Activated T-helper 1 cell treated with anti-CD3 and anti-CD28 coated beads, Interleukin-2, amount 50 U/mL, for 16 hours (primary cell): ENCODE data around the gene ING2.

Source experiments
- DNase-seq, 2 donors: peaks; one replicate each; pipeline ENCODE4 v3.0.0-alpha.2; 2020; ENCODE audit warnings: low read depth in 1 of 2, low spot score in 1 of 2

Gene ING2

GRCh38 chr4:183499389-183499788 is 5.5 kb upstream of the ING2 start:
- no peak for DNase-seq

- DNase-seq = no peak
Measured at GRCh38 chr4:183499801-183500200, 5.1 kb upstream of the ING2 start.

DNA sequence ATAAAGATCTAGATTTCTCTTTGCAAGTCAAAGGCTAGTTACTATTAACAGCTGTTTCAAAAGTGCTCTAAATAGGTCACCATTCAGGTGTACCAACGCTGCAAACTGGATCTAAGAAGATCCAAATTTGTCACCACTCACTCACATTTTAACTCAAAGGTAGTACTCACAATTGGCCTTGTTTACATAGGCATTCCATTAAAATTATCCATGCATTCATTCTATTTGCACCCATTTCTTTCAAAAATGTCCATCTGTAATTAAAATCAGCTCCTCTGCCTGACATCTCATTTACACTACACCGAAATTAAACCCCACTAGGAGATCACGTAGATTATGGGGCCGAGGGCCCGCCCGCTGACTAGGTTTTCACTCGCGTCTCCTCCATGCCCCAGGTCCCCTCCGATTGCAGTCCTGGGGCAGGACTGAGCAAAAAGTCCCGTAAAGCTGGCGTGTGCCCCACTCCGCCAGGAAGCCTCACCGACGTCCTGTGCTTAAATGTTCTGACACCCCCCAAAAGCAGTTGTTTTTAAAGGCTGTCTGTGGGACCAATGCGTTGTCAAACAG is 1.3 kb upstream of the ING2 start:
- DNase-seq = peak in 1 of 2 donors; percentile 5

GRCh38 chr4:183504064-183504929 is 561 bp upstream of the ING2 start:
- peak; percentile 99 for DNase-seq

GRCh38 chr4:183505611-183506388 is 942 bp downstream of the ING2 start:
- peak; percentile 68 to 79 for DNase-seq

DNA sequence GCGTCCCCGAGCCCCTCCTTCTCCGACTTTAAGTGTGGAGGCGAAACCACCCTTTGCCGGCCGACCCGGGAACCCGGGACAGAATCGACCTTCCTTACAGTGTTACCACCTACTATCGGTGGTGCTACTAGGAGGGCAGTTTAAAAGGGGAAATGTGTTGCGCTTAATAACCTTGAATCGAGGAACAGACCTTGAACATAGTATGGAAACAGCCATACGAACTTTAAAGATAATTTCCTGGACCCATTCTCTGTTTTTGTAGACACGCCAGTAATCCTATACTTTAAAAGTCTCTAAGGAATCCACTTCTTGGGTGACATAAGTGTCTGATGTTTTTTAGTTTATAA is 1.5 kb downstream of the ING2 start:
- DNase-seq = no peak

DNA sequence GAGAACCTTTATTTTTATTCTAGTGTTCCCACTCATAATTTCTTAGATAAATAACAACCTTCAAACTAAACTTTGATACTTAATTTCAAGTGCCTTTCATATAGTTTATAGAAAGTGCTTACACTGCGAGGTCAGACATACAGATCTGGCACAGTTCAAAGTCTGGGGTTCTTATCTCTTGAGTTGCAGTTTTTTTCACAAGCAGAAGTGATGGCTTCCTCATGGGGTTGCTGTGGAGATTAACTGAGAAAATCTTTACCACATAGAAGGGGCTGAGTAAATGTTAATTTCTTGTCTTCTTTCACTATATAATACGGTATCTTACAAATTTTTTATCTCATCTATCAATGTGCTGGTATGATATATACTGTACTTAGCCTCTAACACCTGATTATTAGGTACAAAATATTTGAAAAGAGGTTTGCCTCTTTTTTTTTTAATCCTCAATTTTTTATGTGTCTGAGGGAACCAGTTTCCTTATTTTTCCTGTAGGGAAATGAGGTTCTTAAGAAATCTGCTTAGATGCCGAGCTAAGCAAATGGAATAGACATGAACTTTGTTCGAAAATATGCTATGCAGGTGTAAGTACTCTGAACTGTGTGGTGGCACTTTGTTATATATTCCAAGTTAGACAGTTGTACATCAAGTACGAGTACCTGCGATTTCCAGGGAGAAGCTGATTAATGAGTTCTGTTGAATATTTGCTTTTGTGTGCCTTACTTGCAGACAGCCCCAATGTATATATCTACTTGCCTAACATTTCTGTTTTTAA is 3.3 kb downstream of the ING2 start:
- no peak for DNase-seq

- DNase-seq = no peak
Measured at GRCh38 chr4:183508697-183509335, 4.0 kb downstream of the ING2 start.

DNA sequence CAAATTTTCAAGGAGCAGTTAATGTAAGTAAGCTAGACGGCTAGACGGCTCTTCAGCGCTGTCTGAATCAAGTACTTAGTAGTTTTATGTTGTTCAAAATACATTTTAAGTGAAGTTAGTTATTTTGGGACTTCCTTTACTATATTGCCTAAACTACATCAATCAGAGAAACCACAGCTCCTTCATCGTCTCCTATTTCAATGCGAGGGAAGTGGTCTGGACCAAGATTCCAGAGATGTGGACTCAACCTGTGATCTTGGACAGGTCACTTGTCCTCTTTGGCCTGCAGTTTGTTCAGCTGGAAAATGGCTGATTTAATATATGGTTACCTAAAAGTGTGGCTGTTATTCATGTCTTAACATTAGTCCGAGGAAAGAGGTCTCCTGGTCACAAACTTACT is 10.6 kb downstream of the ING2 start:
- DNase-seq = no peak

DNA sequence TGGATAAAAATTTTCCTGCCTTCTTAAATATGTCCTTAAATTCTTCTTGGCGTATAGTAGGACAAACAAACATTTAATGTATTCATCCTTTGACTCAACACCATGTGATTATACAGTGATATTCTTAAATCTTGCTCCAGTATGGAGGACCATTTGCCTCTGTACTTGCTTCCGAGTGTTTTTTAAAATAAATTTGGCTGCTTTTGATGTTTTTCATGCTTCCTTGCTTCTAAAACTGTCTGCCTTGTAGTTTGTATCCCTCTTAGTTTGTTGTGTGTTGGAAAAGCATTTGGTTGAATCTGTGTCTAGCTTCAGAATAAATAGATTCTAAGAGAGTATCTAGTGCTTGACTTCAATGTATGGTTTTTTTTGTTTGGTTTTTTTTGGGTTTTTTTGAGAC is 12.3 kb downstream of the ING2 start:
- DNase-seq = no peak

GRCh38 chr4:183517781-183518180 is 12.9 kb downstream of the ING2 start:
- DNase-seq = no peak

DNA sequence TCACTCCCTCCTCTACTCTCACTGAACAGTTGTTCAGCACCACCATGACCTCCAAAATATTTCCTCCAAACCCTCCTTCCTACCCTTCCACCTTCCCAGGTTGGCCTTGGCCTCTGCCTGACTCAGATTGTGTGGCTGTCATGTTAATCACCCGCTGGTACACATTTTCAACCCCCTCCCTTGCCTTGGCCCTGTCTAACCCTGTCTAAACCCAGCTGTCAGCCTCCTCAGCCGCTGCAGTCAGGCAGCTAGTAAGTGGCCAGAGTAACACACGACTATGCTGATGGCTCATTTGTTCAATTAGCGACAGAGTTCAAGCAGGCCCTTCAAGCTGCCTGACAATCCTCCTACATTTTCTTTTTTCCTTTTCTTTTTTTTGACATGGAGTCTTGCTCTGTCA is 18.0 kb downstream of the ING2 start:
- DNase-seq = no peak

DNA sequence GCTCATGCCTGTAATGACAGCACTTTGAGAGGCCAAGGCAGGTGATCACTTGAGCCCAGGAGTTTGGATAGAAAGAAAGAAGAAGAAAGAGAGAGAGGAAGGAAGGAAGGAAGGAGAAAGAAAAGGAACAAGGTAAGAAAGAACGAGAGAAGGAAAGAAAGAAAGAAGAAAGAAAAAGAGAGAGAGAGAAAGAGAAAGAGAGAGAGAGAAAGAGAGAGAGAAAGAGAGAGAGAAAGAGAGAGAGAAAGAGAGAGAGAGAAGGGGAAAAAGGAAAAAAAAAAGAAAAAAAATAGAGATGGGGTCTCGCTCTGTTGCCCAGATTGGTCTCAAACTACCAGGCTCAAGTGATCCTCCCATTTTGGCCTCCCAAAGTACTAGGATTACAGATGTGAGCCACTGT is 22.5 kb downstream of the ING2 start:
- DNase-seq = no peak

DNA sequence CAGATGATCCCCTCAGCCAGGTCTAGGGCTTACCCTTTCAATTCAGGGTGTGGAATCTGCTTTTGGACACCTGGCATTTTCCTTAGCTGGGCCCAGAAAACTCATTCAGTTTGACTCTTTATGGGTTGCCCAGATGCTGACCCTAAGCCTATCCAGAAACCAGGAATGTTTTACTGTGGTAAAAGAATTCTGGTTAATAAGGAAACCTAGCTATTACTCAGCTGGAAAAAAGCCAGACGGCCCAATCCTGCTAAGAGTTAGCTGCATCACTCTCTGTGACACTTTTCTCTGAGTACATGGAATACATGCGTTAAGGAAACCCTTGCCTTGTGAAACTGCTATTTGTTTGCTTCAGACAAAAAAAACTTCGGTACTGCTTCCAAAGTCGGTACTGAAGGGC is 28.0 kb downstream of the ING2 start:
- DNase-seq = no peak

DNA sequence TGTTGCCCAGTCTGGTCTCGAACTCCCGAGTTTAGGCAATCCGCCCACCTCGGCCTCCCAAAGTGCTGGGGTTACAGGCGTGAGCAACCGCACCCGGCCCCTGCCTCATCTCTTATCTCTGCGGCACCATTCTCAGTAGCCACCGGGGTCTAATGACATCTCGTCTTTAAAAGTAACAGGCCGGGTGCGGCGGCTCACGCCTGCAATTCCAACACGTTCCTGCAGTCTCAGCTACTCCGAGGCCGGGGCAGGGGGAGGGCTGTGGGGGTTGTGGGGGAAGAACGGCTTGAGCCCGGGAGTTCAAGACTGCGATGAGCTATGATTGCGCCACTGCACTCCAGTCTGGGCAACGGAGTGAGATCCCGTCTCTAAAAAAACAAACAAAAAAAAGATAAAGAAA is 28.8 kb downstream of the ING2 start:
- DNase-seq = no peak

DNA sequence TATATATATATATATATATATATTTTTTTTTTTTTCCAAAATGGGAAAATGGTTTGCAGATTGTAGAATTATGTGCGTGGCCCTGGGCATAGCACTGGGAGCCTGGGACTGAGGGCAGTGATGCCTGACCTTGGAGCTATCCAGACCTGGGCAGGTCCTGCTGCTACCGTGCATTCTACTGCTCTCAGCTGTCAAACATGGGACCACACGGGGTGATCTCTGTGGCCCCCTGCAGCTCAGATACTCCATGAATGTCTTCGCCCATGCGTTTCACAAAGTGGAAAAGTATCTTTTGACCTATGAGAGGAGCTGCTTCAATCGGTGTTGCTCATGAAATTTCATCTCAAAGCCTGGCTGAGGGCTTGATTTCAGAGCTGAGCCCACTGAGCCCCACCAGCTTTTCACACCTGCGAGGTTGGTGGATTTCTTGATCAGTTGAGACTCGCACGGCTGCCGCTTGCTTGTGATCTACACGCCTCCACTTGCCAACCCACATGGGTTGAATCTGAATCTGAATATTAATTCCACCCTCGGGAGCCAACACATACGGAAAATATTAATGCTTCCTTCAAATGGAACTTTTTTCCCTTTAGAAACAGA is 35.7 kb downstream of the ING2 start:
- DNase-seq = no peak

DNA sequence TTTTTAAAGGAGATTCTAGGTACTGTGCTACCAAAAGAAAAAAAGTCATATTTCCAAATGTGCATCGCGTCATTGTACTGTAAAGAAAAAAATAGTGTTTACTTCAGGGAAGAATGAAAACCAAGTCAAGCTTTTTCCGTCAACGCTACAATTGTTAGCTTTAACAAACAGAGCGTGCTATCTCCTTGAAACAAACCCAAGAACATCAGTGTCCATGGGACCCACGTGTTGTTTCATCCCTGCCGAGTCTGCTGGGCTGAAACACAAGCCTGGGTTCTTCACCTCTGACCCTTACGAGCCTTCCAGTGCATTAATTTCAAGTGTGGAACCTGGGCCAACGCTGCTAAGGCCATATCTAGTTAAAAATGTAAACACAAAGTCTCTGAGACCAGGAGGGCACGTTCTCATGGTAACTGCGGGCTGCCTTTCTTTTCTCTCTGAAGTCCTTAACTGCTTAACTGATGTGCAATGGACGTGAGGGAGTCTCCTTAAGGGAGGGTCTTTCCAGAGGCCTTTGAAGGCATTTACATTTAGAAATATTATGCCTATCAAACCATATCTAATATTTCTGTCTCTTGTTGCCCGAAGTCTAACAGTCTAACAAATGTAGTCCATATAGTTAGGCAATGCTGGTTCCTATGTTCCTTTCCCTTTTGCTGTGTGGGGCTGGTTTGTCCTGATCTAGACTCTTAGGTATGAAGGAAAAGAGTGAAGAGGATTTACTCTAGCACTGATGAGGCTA is 36.3 kb downstream of the ING2 start:
- DNase-seq = no peak

DNA sequence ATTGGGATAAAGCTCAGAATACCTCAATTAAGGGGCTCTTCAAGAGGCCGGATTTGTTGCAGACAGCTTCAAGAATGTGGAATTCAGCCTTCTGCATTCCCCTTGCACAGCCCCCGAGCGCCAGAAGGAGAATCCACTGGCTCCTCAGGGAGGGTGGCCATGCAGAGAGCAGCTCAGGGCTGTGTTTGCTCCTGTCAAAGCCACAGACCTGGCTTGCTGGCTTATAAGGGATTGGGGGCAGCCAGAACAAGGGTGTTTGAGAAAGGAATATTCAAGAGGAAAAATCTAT is 36.8 kb downstream of the ING2 start:
- DNase-seq = no peak

DNA sequence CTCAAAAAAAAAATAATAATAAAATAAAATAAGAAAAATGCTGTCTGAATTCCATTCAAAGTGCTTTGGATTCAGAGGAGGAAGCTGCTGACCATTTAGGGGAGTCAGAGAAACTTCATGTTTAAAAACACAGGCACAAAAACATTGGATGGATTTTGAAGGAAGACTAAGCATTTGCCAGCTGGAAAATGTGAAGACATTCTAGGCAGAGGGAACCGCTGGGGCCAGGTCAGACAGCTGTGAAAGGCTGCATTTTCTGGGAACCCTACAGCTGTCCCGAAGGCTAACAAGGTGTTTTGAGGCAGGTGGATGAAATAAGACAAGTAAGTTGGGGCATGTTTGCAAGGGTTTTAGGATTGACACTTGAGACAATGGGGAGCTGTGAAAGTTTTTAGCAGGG is 38.6 kb downstream of the ING2 start:
- DNase-seq = no peak

DNA sequence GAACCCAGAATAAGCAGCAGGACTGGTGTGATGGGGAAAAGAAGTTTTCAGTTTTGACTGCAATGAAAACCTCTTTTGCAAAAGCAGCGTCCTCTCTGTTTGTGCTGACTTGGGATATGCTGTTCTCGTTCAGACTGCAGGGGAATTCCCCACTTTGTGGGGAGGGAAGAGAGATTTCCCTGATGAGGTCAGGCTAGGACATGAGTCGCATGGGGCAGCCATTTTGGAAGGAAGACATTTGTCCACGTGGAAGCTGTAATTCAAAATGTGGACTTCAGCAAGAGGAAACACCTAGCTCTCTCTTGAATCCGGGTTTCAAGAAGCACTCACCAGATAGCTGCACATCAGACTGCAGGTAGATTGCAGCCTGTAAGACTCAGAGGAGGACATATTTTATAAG is 39.3 kb downstream of the ING2 start:
- no peak for DNase-seq
